Body of pancreas (tissue), 4 donors: Measurements from ENCODE around the gene IGSF21. TPM values are rescaled to one million over a fixed set of nuclear protein-coding genes. Genes with fewer than 3 reads are reported as not detected.

ENCODE experiments used
- ATAC-seq: fragments of 150-250 bp; one replicate; pipeline ENCODE4 v1.9.1; 2016
- DNase-seq, 4 donors: peaks; one replicate each; pipeline ENCODE4 v3.0.0-alpha.2; 2019
- H3K27ac ChIP-seq, 4 donors: fragments of 200-600 bp; sonication (generic); 1 replicate in 3 of 4; 2 replicates in 1 of 4; pipeline versions ENCODE4 v1.5.1 to v1.6.1; 2016 to 2019; ENCODE audit warnings: mild to moderate bottlenecking in 1 of 4, mixed read lengths in 1 of 4, moderate library complexity in 1 of 4
- H3K27me3 ChIP-seq, 2 donors: fragments of 200-600 bp; sonication (generic); one replicate each; pipeline ENCODE4 v1.6.0; 2016; ENCODE audit warnings: mild to moderate bottlenecking in 1 of 2
- H3K36me3 ChIP-seq, 2 donors: fragments of 200-600 bp; sonication (generic); replicated peaks in 1 of 2; 2 replicates each; pipeline ENCODE4 v1.5.1; 2016; ENCODE audit warnings: low read depth in 2 of 2; ENCODE audit not compliant: insufficient read depth in 1 of 2
- H3K4me1 ChIP-seq: fragments of 200-600 bp; sonication (generic); one replicate; pipeline ENCODE4 v1.6.0; 2016
- H3K4me3 ChIP-seq, 2 donors: fragments of 200-600 bp; sonication (generic); 1 replicate in 1 of 2; 2 replicates in 1 of 2; pipeline ENCODE4 v1.5.1; 2016 to 2019
- H3K9me3 ChIP-seq, 3 donors: fragments of 200-600 bp; sonication (generic); 1 replicate in 2 of 3; 2 replicates in 1 of 3; pipeline ENCODE4 v1.5.1; 2016
- CTCF ChIP-seq, 7 experiments: fragments of 450-650 bp in 4 of 7; fragments of 200-600 bp in 3 of 7; sonication (generic) in 3 of 7; IDR thresholded peaks; one replicate each; pipeline ENCODE4 v1.5.1; 2016 to 2019; ENCODE audit warnings: antibody characterized with exemption in 7 of 7
- POLR2A ChIP-seq, 3 donors: fragments of 450-650 bp; IDR thresholded peaks; one replicate each; pipeline ENCODE4 v1.6.1; 2016; ENCODE audit warnings: antibody characterized with exemption in 3 of 3, mild to moderate bottlenecking in 2 of 3
- WGBS, 2 donors: methylation state at CpG; one replicate each; pipeline ENCODE4 v1.1.5; 2017; 5-methylcytosine and 5-hydroxymethylcytosine counted together
- intact Hi-C: fragments of 100-400 bp; cut with DNase I; formaldehyde crosslinking; loops from one replicate; pipeline ENCODE4 v1.15.1; 2023
- total RNA-seq, 2 donors: library from RNA; depleted of rRNA; stranded (reverse); fragments of >200 nt; gene quantifications; one replicate each; pipeline ENCODE4 v1.1.0, GENCODE V29; 2016

Gene IGSF21
- total RNA-seq, 2 donors from 2014 or later: 0.33 to 2.1 TPM

- no peaks in the 10 kb centered on the region for H3K36me3 ChIP-seq
- H3K4me1 ChIP-seq: peaks cover 14% of the 10 kb centered on the region
- ATAC-seq (no peak), DNase-seq (peak in 2 of 4 donors; percentile 26 to 35)
- 60 to 66% methylated on average over 9 to 10 of the region's 10 CpGs for WGBS, 2 donors
- H3K9me3 ChIP-seq: no peaks in the 10 kb centered on the region
- H3K27me3 ChIP-seq: no peaks in the 10 kb centered on the region
- no peak overlapping the region for H3K4me3 ChIP-seq
- TF ChIP-seq CTCF (IDR thresholded peaks at IDR 0.05) (peak in 1 of 7 experiments; percentile 13), POLR2A (IDR thresholded peaks at IDR 0.05) (no peak)
- intact Hi-C loops: no loop called here
- no peak overlapping the region for H3K27ac ChIP-seq
These were observed 216.6 kb downstream of the IGSF21 start for GRCh38 chr1:18324246-18324645.

GRCh38 chr1:18325136-18325535 lies 217.5 kb downstream of the IGSF21 start:
- WGBS, 2 donors: 83 to 85% methylated on average over 7 of the region's 7 CpGs
- Histone ChIP-seq H3K4me3 (no peak overlapping the region), H3K9me3 (no peaks in the 10 kb centered on the region), H3K36me3 (no peaks in the 10 kb centered on the region), H3K27ac (no peak overlapping the region), H3K27me3 (no peaks in the 10 kb centered on the region), H3K4me1 (peaks cover 10% of the 10 kb centered on the region)
- no peak for TF ChIP-seq CTCF (IDR thresholded peaks at IDR 0.05)
- no peak for TF ChIP-seq POLR2A (IDR thresholded peaks at IDR 0.05)
- no peak for ATAC-seq
- DNase-seq: no peak
- intact Hi-C loops: no loop called here

- TF ChIP-seq POLR2A (IDR thresholded peaks at IDR 0.05) (no peak), CTCF (IDR thresholded peaks at IDR 0.05) (no peak)
- H3K9me3 ChIP-seq: no peaks in the 10 kb centered on the region
- DNase-seq (no peak), ATAC-seq (no peak)
- WGBS, 2 donors: 42 to 66% methylated on average over 7 of the region's 7 CpGs
- H3K27ac ChIP-seq: no peak overlapping the region
- intact Hi-C loops: no loop called here
- no peaks in the 10 kb centered on the region for H3K4me1 ChIP-seq
- no peaks in the 10 kb centered on the region for H3K36me3 ChIP-seq
- no peaks in the 10 kb centered on the region for H3K27me3 ChIP-seq
- H3K4me3 ChIP-seq: no peak overlapping the region
These were observed 218.8 kb downstream of the IGSF21 start for GRCh38 chr1:18326211-18326897.

- Histone ChIP-seq H3K36me3 (no peaks in the 10 kb centered on the region), H3K9me3 (no peaks in the 10 kb centered on the region), H3K4me1 (no peaks in the 10 kb centered on the region), H3K4me3 (no peak overlapping the region), H3K27me3 (no peaks in the 10 kb centered on the region), H3K27ac (no peak overlapping the region)
- TF ChIP-seq POLR2A (IDR thresholded peaks at IDR 0.05) (no peak), CTCF (IDR thresholded peaks at IDR 0.05) (no peak)
- ATAC-seq (no peak), DNase-seq (no peak)
- WGBS, 2 donors: 14 to 41% methylated on average over 2 of the region's 2 CpGs
- intact Hi-C loops: no loop called here
These were observed 220.1 kb downstream of the IGSF21 start for GRCh38 chr1:18327650-18328049.

- DNase-seq: no peak
These were observed 221.2 kb downstream of the IGSF21 start for GRCh38 chr1:18328803-18329202.

More at GRCh38 chr1:18328803-18329202, 221.2 kb downstream of the IGSF21 start:
- TF ChIP-seq POLR2A (IDR thresholded peaks at IDR 0.05): no peak
- TF ChIP-seq CTCF (IDR thresholded peaks at IDR 0.05): no peak
- ATAC-seq: no peak
- Histone ChIP-seq H3K4me1 (no peaks in the 10 kb centered on the region), H3K36me3 (no peaks in the 10 kb centered on the region), H3K9me3 (no peaks in the 10 kb centered on the region), H3K27ac (no peak overlapping the region), H3K27me3 (no peaks in the 10 kb centered on the region), H3K4me3 (no peak overlapping the region)
- intact Hi-C loops: no loop called here
- WGBS, 2 donors: 51 to 69% methylated on average over 4 of the region's 4 CpGs
